ENCODE measurements around the gene ATP9A.

GRCh38 chr20:51769976-51770615, 1.9 kb upstream of the ATP9A start:
- TF ChIP-seq CTCF (IDR thresholded peaks at IDR 0.05) (no peak), EZH2 (IDR thresholded peaks at IDR 0.05) (no peak), EZH2phosphoT487 (IDR thresholded peaks at IDR 0.05) (no peak)

All from neural progenitor cell (in vitro differentiated cells).